ENCODE measurements around the gene GAL.

Gene GAL

GRCh38 chr11:68687311-68687710 lies 3.0 kb downstream of the GAL start:
- TF ChIP-seq CTCF (IDR thresholded peaks at IDR 0.05; ENCODE audit: extremely low read depth, insufficient read depth, missing control alignments): no peak
- no peak for DNase-seq (ENCODE audit: low spot score)
- in situ Hi-C loops (cut with MboI; ENCODE audit: low pct_unique_long_range_greater_than_20kb, low sequenced_read_pairs, unreplicated experiment): no loop called here

- in situ Hi-C loops (cut with MboI; ENCODE audit: low pct_unique_long_range_greater_than_20kb, low sequenced_read_pairs, unreplicated experiment): no loop called here
- no peak for DNase-seq (ENCODE audit: low spot score)
- TF ChIP-seq CTCF (IDR thresholded peaks at IDR 0.05; ENCODE audit: extremely low read depth, insufficient read depth, missing control alignments): no peak
These were observed 3.6 kb downstream of the GAL start for GRCh38 chr11:68687986-68688385.

GRCh38 chr11:68688881-68689280 lies 4.5 kb downstream of the GAL start:
- no peak for DNase-seq (ENCODE audit: low spot score)
- in situ Hi-C loops (cut with MboI; ENCODE audit: low pct_unique_long_range_greater_than_20kb, low sequenced_read_pairs, unreplicated experiment): no loop called here
- TF ChIP-seq CTCF (IDR thresholded peaks at IDR 0.05; ENCODE audit: extremely low read depth, insufficient read depth, missing control alignments): no peak

GRCh38 chr11:68689737-68690625 lies 5.6 kb downstream of the GAL start:
- in situ Hi-C loops (cut with MboI; ENCODE audit: low pct_unique_long_range_greater_than_20kb, low sequenced_read_pairs, unreplicated experiment): no loop called here
- TF ChIP-seq CTCF (IDR thresholded peaks at IDR 0.05; ENCODE audit: extremely low read depth, insufficient read depth, missing control alignments): no peak
- no peak for DNase-seq (ENCODE audit: low spot score)

GRCh38 chr11:68690671-68691401 lies 6.5 kb downstream of the GAL start:
- TF ChIP-seq CTCF (IDR thresholded peaks at IDR 0.05; ENCODE audit: extremely low read depth, insufficient read depth, missing control alignments): no peak
- DNase-seq (ENCODE audit: low spot score): no peak
- in situ Hi-C loops (cut with MboI; ENCODE audit: low pct_unique_long_range_greater_than_20kb, low sequenced_read_pairs, unreplicated experiment): no loop called here

- TF ChIP-seq CTCF (IDR thresholded peaks at IDR 0.05; ENCODE audit: extremely low read depth, insufficient read depth, missing control alignments): no peak
- in situ Hi-C loops (cut with MboI; ENCODE audit: low pct_unique_long_range_greater_than_20kb, low sequenced_read_pairs, unreplicated experiment): no loop called here
These were observed 7.0 kb downstream of the GAL start for GRCh38 chr11:68691402-68691784.

More at GRCh38 chr11:68691402-68691784, 7.0 kb downstream of the GAL start:
- DNase-seq (ENCODE audit: low spot score): no peak
